Body of pancreas (tissue), 4 donors: ENCODE measurements around the gene TMEM50B. TPM values are rescaled to one million over a fixed set of nuclear protein-coding genes. Genes with fewer than 3 reads are reported as not detected.

Experiments used
- ATAC-seq: fragments of 150-250 bp; one replicate; pipeline ENCODE4 v1.9.1; 2016
- DNase-seq, 4 donors: peaks; one replicate each; pipeline ENCODE4 v3.0.0-alpha.2; 2019
- H3K27ac ChIP-seq, 4 donors: fragments of 200-600 bp; sonication (generic); 1 replicate in 3 of 4; 2 replicates in 1 of 4; pipeline versions ENCODE4 v1.5.1 to v1.6.1; 2016 to 2019; ENCODE audit warnings: mild to moderate bottlenecking in 1 of 4, mixed read lengths in 1 of 4, moderate library complexity in 1 of 4
- H3K27me3 ChIP-seq, 2 donors: fragments of 200-600 bp; sonication (generic); one replicate each; pipeline ENCODE4 v1.6.0; 2016; ENCODE audit warnings: mild to moderate bottlenecking in 1 of 2
- H3K36me3 ChIP-seq, 2 donors: fragments of 200-600 bp; sonication (generic); replicated peaks in 1 of 2; 2 replicates each; pipeline ENCODE4 v1.5.1; 2016; ENCODE audit warnings: low read depth in 2 of 2; ENCODE audit not compliant: insufficient read depth in 1 of 2
- H3K4me1 ChIP-seq: fragments of 200-600 bp; sonication (generic); one replicate; pipeline ENCODE4 v1.6.0; 2016
- H3K4me3 ChIP-seq, 2 donors: fragments of 200-600 bp; sonication (generic); 1 replicate in 1 of 2; 2 replicates in 1 of 2; pipeline ENCODE4 v1.5.1; 2016 to 2019
- H3K9me3 ChIP-seq, 3 donors: fragments of 200-600 bp; sonication (generic); 1 replicate in 2 of 3; 2 replicates in 1 of 3; pipeline ENCODE4 v1.5.1; 2016
- POLR2A ChIP-seq, 3 donors: fragments of 450-650 bp; IDR thresholded peaks; one replicate each; pipeline ENCODE4 v1.6.1; 2016; ENCODE audit warnings: antibody characterized with exemption in 3 of 3, mild to moderate bottlenecking in 2 of 3
- WGBS, 2 donors: methylation state at CpG; one replicate each; pipeline ENCODE4 v1.1.5; 2017; 5-methylcytosine and 5-hydroxymethylcytosine counted together
- intact Hi-C: fragments of 100-400 bp; cut with DNase I; formaldehyde crosslinking; loops from one replicate; pipeline ENCODE4 v1.15.1; 2023
- total RNA-seq, 2 donors: library from RNA; depleted of rRNA; stranded (reverse); fragments of >200 nt; gene quantifications; one replicate each; pipeline ENCODE4 v1.1.0, GENCODE V29; 2016
- TF ChIP-seq, protein P1 (sequence below), 7 experiments: fragments of 450-650 bp in 4 of 7; fragments of 200-600 bp in 3 of 7; sonication (generic) in 3 of 7; IDR thresholded peaks; one replicate each; pipeline ENCODE4 v1.5.1; 2016 to 2019; ENCODE audit warnings: antibody characterized with exemption in 7 of 7

The TMEM50B gene
- total RNA-seq, 2 donors from 2014 or later = 49.8 to 50.4 TPM

GRCh38 chr21:33434770-33435360 lies 44.9 kb downstream of the TMEM50B start:
- Histone ChIP-seq H3K27me3 (no peaks in the 10 kb centered on the region), H3K4me3 (no peak overlapping the region), H3K36me3 (peaks cover 3 to 28% of the 10 kb centered on the region in 2 donors), H3K4me1 (no peaks in the 10 kb centered on the region), H3K9me3 (no peaks in the 10 kb centered on the region), H3K27ac (peak overlapping the region in 3 of 4 donors; percentile 6 to 69 (median 13))
- TF ChIP-seq POLR2A (IDR thresholded peaks at IDR 0.05) = peak in 1 of 3 donors; percentile 10
- TF ChIP-seq, protein P1, sequence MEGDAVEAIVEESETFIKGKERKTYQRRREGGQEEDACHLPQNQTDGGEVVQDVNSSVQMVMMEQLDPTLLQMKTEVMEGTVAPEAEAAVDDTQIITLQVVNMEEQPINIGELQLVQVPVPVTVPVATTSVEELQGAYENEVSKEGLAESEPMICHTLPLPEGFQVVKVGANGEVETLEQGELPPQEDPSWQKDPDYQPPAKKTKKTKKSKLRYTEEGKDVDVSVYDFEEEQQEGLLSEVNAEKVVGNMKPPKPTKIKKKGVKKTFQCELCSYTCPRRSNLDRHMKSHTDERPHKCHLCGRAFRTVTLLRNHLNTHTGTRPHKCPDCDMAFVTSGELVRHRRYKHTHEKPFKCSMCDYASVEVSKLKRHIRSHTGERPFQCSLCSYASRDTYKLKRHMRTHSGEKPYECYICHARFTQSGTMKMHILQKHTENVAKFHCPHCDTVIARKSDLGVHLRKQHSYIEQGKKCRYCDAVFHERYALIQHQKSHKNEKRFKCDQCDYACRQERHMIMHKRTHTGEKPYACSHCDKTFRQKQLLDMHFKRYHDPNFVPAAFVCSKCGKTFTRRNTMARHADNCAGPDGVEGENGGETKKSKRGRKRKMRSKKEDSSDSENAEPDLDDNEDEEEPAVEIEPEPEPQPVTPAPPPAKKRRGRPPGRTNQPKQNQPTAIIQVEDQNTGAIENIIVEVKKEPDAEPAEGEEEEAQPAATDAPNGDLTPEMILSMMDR (IDR thresholded peaks at IDR 0.05) = no peak
- peak in 1 of 4 donors; percentile 44 for DNase-seq
- intact Hi-C loops = no loop called here
- ATAC-seq = peak; percentile 67
- 78 to 88% methylated on average over 5 of the region's 5 CpGs for WGBS, 2 donors

DNA sequence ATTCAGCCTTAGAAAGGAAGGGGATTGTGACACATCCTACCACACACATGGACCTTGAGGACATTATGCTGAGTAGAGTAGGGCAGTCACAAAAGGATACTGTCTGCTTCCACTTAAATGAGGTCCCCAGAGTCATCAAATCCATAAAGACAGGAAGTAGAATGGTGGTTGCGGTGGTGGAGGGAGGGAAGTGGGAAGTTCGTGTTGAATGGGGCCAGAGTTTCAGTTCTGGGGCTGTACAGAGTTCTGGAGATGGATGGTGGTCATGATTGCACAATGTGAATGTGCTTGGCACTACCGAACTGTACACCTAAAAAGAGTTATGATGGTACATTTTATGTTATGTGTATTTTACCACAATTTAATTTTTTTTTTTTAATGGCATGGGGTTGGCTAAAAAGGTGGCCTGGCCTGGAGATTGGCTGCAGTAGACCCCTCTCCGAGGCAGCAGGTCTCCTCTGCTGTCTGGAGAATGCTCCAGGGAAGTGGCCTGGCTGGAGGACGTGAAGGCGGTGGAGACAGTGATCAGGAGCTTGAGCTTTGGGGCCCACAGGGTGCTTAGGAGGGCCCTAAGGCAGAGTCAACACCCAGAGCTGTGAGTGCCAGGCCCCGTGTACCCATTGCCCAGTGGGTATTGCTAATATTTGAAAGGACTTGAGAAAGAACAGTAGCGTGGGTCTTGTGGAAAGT lies 46.2 kb downstream of the TMEM50B start:
- intact Hi-C loops = no loop called here
- peaks cover 3 to 31% of the 10 kb centered on the region in 2 donors for H3K36me3 ChIP-seq
- no peaks in the 10 kb centered on the region for H3K9me3 ChIP-seq
- TF ChIP-seq, protein P1 (IDR thresholded peaks at IDR 0.05) = no peak
- TF ChIP-seq POLR2A (IDR thresholded peaks at IDR 0.05) = no peak
- ATAC-seq = no peak
- peak overlapping the region in 2 of 4 donors; percentile 20 to 69 for H3K27ac ChIP-seq
- DNase-seq = peak in 1 of 4 donors; percentile 64
- no peaks in the 10 kb centered on the region for H3K4me1 ChIP-seq
- H3K4me3 ChIP-seq = no peak overlapping the region
- WGBS, 2 donors = 82 to 86% methylated on average over 8 of the region's 8 CpGs
- no peaks in the 10 kb centered on the region for H3K27me3 ChIP-seq

DNA sequence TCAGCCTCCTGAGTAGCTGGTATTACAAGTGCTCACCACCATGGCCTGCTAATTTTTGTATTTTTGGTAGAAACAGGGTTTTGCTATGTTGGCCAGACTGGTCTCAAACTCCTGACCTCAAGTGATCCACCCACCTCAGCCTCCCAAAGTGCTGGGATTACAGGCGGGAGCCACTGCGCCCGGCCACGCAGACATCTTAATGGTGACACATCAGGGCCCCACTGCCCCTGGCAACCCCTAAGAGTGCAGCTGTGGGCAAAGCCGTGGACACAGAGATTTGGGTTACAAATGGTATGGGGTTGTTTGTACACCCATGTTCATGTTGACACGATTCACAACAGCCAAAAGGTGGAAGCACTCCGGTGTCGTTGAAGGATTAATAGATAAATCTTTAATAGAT lies 46.8 kb downstream of the TMEM50B start:
- no peak for TF ChIP-seq POLR2A (IDR thresholded peaks at IDR 0.05)
- TF ChIP-seq, protein P1 (IDR thresholded peaks at IDR 0.05) = no peak
- no peaks in the 10 kb centered on the region for H3K27me3 ChIP-seq
- ATAC-seq (no peak), DNase-seq (no peak)
- WGBS, 2 donors = 80 to 83% methylated on average over 4 to 8 of the region's 8 CpGs
- intact Hi-C loops = no loop called here
- no peak overlapping the region for H3K4me3 ChIP-seq
- no peaks in the 10 kb centered on the region for H3K4me1 ChIP-seq
- H3K36me3 ChIP-seq = peaks cover 3 to 31% of the 10 kb centered on the region in 2 donors
- H3K27ac ChIP-seq = peak overlapping the region in 2 of 4 donors; percentile 17 to 34
- no peaks in the 10 kb centered on the region for H3K9me3 ChIP-seq

DNA sequence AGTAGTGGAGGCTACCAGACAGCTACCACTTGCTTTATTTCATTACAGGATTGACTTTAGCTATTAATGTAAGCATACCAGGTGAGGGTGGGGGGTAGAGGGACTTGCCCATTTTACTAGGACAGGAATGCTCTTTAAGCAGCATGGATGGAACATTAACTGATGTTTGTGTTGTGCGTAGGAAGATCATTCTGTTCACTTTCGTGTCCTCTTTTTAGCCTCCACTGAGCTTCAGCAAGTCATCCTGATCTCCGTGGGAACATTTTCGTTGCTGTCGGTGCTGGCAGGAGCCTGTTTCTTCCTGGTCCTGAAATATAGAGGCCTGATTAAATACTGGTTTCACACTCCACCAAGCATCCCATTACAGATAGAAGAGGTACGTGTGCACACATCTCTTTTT lies 47.3 kb downstream of the TMEM50B start:
- H3K9me3 ChIP-seq = no peaks in the 10 kb centered on the region
- H3K4me3 ChIP-seq = no peak overlapping the region
- no peaks in the 10 kb centered on the region for H3K27me3 ChIP-seq
- TF ChIP-seq, protein P1 (IDR thresholded peaks at IDR 0.05) = no peak
- TF ChIP-seq POLR2A (IDR thresholded peaks at IDR 0.05) = no peak
- H3K27ac ChIP-seq = no peak overlapping the region
- peaks cover 3 to 29% of the 10 kb centered on the region in 2 donors for H3K36me3 ChIP-seq
- 83 to 93% methylated on average over 6 of the region's 6 CpGs for whole genome bisulfite sequencing, 2 donors
- intact Hi-C loops = no loop called here
- DNase-seq = no peak
- H3K4me1 ChIP-seq = no peaks in the 10 kb centered on the region
- no peak for ATAC-seq
